GM18520 (cell line): Measurements from ENCODE around the gene SPOCK3.
"Not testable (repeated sequence)": the region's sequence is repeated elsewhere in the genome, so short reads cannot be mapped to it uniquely, and the experiment has no call there.

Experiments used
- ATAC-seq: cut with Tn5 transposase; IDR thresholded peaks from one replicate; pipeline ENCODE4 v1.9.1; 2021; ENCODE audit not compliant: unreplicated experiment

SPOCK3 gene

DNA sequence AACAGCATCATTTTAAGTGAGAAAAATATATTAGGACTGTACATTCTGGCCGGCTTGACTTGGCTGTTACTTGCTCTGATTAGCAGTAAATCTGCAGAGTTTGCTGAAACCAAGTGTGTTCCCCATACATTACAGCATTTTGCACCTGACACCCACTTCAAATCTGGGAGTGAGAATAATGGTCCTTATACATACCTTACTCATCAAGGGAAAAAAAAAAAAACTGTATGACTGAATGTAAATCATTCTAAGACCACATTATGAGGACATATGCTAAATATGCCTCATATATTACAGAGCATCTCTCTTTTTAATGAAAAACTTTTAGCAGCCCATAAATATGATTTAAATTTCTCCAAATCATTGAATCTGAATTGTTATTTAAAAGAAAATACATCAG is 406.7 kb downstream of the SPOCK3 start:
- no peak for ATAC-seq

DNA sequence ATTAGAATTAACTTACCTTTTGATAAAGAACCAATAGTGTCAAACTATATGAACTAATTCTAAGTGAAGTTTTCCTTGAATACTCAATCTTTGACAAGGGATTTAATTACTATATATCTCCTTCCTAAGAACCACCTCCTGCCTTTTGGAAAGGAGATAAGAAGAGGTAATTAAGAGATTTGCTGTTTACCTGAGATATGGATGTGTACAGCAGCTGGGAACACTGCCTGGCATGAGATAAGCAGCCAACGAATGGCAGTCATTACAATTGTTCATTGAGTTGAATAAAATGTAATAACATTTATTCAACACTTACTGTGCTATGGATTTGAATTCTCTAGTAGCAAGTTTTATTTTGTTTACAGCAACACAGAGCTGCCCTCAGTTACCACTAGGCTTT is 407.1 kb downstream of the SPOCK3 start:
- ATAC-seq: no peak

DNA sequence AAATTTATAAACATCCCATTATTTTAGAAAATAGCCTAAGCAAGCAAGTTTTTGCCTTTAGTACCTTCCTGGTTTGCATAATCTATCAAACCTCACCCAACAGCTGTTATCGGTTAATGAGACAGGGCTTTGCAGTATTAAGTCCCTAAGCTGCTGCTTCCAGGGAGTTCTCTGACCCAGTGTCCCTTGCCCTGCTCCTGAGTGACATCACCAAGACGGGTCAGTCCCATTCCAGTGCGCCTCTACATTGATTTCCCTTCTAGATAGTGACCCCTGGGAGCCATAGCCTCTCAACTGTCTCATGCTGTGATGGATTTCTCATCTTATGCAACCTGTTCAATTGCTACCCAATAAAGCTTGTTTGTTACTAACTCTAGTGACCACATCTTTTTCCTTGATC is 410.4 kb downstream of the SPOCK3 start:
- ATAC-seq: no peak

DNA sequence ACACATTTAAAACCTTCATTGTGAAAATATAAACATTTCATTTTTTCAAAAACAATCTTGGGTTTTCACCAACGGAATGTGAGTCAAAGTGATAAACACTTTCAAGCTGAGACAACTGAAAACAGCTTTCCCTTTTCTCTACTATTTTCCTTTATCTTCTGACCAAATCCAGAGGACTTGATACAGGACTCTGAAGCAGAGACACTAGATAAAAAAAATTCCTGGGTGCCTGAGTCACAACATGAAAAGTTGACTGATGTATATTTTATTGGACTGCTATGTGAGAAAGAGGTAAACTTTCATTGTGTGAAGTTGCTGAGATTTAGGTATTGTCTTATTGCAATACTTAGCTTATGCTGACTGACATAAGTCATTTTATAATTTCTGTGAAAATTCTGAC is 411.2 kb downstream of the SPOCK3 start:
- ATAC-seq: no peak

DNA sequence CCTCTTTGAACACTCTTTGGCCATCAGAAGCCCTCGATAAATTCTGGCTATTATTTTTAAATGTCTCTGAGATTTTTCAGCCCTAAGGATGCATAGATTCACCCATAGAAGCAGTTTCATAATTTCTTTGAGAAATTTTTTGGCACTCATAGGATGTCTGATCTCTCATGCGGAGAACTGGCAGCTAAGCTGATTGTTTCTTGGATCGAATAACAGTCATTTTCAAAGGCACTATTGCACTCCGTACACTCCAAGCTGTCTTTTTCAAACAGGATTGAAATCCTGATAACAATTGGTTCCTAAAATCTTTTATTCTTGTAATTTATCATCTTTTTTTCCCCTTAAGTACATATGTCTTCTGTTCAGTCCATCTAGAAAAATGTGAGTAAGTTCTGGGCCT is 411.9 kb downstream of the SPOCK3 start:
- no peak for ATAC-seq

DNA sequence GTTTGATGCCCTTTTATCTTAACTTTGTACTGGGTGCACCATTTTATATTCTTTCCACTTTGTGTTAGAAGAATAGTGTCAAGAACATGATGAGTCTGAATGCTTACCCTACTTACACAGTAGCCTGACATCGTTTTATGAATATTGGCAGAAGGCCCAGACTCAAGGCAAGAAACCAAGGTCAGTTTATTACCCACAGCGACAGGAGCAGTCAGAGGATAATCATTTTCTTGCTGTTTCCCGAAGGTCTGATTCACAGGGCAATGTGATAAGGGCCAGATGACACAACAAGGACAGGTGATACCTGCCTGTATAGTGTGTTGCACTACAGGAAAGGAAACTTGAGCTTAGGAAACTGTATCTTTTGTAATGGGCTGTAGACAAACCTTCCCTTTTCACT is 417.4 kb downstream of the SPOCK3 start:
- no peak for ATAC-seq

DNA sequence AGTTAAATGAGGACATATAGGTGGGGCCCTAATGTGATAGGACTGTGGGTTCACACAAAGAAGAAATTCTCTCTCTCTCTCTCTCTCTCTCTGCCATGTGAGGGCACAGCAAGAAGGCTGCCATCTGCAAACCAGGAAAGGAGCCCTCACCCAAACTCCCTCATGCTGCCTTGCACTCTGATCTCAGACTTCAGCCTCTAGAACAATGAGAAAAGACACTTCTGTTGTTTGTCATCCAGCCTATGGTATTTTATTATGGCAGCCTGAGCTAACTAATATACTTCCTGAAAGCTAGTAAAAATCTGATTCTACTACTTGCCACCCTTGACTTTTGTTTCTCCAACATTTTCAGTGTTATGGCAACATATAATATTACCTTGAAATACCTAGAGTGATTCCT is 425.9 kb downstream of the SPOCK3 start:
- no peak for ATAC-seq

DNA sequence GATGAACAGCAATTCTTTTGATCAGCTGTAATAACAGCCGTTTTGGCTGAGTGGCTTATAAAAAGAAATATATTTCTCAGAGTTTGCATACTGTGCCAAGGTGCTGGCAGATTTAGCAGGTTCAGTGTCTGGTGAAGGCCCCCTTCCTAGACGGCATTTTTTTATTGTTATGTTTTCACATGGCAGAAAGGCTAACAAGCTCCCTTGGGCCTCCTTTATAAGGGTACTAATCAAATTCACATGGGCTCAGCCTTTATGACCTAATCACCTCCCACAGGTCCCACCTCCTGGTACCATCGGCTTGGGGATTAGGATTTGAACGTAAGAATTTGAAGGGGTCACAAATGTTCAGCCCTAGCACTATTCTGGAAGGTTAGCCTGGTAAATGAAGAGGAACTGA is 431.9 kb downstream of the SPOCK3 start:
- no peak for ATAC-seq

DNA sequence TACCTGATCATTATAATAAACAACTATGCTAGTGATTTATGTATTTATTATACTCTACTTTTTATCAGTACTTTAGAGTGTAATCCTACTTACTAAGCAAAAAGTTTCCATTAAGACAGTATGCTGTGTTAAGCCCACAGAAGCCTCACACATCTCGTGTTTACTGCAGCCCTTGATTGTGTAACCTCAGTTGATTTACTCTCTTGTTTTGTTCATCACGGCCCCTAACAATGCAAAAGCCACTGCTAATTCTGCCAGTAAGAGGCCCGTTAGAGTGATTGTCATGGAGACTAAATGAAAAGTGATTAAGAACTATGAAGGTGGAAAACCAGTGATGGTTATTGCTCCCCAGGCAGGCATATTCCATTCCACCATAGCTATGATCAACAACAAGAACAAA is 436.2 kb downstream of the SPOCK3 start:
- no peak for ATAC-seq

DNA sequence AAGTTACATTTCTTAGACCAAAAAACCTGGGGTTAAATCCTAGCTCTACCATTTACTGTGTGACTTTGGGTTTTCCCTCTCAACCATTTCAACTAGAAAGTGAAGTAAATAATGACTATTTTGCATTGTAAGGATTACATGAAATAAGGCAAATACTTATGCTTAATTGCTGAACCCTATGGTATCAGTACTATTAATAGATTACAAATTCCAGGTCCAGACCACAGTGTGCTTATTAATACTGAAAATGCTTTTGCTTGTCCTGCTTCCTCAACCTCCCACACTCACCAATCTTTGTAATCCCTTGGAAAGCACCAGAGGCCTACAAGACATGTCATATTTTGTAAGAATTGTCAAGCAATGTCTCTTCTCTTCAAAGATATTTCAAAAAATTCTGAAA is 456.5 kb downstream of the SPOCK3 start:
- no peak for ATAC-seq

DNA sequence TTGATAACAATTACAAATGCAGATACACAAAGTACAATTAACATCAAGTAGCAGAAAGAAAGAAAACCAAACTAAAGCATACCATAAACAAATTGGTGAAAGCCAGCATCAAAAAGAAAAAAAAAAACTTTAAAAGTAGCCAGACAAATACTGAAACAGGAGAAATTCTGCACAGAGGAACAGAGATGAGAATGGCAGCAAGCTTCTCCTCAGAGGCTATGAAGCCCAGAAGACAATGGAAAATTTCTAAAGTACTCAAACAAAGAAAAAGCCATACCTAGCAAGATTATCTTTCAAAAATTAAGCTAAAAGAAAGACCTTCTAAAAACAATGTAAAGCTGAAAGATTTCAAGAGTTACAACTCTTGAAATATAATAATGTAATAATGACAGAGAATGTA is 471.3 kb downstream of the SPOCK3 start:
- ATAC-seq: no peak

DNA sequence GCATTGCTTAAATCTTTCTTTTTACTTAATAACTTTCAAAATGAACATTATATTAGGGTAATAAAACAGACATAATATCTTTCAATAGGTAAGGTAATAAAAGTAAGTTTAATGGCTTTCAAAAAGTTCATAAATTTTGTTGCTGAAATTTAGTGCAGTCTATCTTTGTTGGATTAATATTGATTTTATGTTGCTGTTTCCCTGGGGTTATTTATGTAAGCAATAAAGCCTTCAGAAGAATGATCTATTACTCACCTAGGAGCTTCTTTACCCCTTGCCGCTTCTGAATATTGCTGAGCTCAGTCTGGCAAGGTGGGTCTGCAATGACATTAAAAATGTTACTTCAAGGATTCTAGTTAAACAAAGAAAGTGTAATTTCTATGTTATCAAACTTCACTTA is 492.6 kb downstream of the SPOCK3 start:
- no peak for ATAC-seq

DNA sequence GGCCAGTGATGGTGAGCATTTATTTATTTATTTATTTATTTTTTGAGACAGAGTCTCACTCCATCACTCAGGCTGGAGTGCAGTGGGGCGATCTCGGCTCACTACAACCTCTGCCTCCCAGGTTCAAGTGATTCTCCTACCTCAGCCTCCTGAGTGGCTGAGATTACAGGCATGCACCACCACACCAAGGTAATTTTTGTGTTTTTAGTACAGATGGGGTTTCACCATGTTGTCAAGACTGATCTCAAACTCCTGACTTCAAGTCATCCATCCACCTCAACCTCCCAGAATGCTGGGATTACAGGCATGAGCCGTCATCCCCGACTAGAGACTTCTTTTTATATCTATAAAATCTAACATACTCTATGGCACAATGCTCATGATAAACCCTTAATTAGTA is 495.1 kb downstream of the SPOCK3 start:
- ATAC-seq: not testable (repeated sequence)

DNA sequence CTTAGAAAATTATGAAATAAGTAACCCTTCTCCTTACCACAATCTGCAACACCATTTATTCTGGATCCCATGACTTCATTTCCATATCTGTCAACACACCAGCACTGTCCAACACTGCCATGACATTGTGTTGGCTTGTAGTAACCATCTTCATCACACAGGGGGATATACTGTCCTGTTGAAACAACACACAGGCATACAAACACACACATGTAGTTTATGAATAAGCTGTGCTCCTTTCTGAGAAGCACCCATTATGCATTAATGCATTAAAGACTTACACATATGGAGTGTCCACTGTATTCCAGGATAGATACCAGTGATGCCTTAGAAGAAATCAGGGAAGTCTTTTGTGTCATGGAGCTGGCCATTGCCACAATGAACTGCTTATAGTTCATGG is 496.9 kb downstream of the SPOCK3 start:
- no peak for ATAC-seq

DNA sequence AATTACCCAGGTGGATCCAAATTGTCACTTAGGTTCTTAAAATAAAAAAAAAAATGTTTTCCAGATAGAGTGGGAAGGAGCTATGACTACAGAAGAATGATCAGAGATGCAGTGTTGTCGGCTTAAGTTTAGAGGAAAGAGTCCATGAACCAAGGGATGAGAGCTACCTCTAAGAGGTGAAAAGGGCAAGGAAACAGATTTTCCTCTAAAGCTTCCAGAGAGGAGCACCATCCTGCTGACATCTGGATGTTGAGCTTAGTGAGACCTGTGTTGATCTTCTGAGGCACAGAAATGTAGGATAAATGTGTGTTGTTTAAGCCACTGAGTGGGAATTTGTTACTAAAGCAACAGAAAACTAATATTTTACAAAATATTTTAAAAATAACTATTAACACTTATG is 498.7 kb downstream of the SPOCK3 start:
- ATAC-seq: no peak

DNA sequence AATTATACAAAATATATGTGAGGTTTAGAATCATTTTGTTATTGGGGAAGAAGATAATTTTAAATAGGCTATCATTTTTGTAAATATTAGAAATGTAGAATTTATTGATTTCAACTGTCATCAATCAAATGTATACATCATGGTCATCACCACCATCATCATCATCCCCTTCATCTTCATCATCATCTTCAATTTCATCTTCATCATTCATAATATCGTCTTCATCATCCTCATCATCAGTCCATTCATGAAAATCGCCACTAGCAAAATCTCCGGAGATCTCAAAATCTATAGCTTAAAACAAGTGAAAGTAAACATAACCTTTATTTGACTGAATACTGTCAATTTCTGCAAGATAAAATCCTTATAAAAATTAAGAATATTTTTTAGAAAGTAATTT is 499.5 kb downstream of the SPOCK3 start:
- no peak for ATAC-seq

DNA sequence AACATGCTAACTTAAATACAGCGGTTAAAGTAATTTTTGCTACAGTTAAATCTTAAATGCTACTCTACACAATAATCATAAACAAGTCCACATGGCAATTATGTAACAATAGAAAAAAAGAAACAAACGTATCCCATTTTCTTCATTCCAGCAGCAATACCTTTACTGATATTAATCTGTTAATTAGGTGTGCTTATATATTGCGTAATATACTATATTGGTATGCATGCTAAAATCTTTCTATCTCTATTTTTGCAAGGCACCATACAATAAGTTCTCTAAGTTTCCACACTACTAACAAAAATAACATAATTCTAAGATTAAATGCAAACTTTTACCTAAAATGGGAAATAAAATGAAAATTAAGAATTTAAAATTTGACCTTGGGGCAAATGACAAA is 500.6 kb downstream of the SPOCK3 start:
- no peak for ATAC-seq

DNA sequence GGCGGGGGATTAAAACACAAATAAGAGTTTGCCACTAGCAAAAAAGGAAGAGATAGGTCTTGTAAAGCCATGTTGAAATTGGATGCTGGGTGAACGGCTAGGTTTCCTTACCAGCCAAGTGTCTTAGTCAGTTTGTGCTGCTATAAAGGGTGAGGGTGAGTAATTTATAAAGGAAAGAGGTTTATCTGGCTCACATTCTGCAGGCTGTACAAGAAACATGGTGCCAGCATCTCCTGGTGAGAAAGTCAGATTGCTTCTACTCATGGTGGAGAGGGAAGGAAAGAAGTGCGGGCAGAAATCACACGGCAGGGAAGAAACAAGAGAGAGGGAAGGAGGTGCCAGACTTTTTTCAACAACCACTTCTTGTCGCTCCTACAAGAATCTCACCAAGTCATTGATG is 507.5 kb downstream of the SPOCK3 start:
- no peak for ATAC-seq

DNA sequence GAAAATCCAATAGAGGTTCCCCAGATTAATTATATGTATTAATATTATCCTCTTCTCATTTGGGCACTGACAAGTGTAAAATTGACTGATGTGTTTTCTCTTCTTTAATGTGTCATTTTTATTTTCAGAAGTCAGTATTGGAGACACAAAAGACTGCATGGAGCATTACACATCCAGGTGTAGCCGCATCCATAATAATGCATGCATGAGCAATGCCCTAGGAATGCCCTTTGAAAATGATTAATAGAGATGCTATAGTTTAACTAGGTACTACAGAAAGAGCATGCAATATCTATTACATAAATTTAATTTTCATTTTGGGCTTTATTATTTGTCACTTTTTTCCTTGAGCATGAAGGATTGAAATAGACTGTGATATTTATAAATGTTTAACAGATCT is 509.9 kb downstream of the SPOCK3 start:
- ATAC-seq: no peak

DNA sequence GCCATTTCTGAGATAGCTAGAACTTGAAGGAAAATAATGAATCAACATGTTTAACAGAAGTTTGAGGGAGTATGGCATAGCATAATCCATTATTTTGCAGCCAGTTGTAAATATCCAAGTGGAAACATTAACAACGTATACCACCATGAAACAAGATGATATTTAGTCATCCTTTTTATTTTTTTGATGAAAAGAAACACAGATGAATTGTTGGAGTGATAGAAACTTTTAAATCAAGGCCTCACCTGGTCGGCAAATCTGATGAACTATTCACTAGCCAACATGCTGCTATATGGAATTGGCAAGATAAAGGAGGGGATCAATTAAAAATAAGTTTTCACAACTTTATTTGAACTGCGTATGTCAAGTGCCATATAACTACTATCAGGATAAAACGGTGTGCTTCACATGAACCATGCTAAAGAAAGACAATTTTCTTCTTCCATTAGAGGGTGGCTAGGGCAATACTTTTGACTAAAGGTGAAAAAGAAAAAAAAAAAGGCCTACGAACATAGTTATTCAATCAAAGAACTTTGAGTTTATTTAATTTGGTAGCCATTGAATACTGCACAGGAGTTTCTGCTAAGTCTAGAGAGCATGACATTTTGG is 510.7 kb downstream of the SPOCK3 start:
- ATAC-seq: no peak

DNA sequence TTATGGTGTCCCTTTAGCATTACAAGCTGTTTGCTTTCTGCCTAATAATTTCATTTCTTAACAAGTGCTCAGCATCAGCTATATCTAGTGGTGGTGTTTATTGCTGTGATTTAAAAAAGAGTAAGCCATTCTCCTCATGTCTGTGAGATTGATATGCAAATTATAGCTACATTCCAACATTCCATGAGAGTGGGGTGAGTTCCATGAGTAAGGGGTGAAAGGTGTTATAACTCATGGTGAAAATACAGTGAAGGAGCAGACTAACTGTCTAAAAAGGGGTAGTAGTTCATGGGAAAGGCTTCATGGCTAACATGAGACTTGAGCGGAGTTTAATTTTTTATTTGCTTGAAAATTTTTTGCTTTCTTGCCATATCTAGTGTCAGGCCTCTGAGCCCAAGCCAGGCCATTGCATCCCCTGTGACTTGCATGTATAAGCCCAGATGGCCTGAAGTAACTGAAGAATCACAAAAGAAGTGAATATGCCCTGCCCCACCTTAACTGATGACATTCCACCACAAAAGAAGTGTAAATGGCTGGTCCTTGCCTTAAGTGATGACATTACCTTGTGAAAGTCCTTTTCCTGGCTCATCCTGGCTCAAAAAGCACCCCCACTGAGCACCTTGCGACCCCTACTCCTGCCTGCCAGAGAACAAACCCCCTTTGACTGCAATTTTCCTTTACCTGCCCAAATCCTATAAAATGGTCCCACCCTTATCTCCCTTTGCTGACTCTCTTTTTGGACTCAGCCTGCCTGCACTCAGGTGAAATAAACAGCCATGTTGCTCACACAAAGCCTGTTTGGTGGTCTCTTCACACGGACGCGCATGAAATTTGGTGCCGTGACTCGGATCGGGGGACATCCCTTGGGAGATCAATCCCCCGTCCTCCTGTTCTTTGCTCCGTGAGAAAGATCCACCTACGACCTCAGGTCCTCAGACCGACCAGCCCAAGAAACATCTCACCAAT is 518.3 kb downstream of the SPOCK3 start:
- not testable (repeated sequence) for ATAC-seq

DNA sequence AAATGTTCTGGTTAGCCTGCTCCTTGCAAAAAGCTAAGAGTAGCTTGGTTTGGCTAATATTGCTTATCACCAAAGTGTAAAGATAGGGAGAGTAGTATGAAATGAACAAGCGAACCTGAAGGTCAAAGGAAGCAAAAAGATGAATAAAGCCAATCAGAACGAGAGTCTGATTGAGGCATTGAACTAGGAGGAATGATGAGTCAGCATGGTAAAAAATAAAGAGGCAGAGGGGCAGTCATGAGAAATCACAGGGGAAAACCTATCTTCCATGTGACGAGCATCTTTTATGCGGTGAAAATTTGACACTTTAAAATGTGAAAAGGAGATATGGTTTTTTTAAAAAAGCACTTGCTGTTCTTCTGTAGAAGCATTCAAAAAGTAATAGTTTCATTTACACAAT is 533.7 kb downstream of the SPOCK3 start:
- ATAC-seq: no peak

DNA sequence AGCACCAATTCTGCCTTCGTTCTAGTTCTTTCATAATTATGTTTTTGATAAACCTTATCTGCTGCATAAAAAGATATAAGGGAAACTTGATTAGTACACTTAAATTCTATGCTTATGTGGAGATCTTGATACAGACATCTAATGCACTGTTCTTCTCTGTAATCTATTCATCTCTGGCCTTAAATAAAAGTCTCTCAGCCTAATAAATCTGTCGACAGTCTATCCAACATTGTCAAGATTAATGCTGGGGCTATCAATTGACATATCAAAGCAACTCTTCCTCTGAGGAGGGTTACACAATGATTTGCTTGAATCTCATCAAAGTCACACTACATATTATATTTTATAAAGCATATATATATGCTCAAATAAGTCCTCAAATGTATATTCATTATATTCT is 545.5 kb downstream of the SPOCK3 start:
- no peak for ATAC-seq
